HepG2 (cell line): ENCODE results near the gene RNF17. TPM values are rescaled to one million over a fixed set of nuclear protein-coding genes. Genes with fewer than 3 reads are reported as not detected.

Experiments used
- ATAC-seq: fragments of 200-7000 bp; cut with Tn5 transposase; 3 replicates; pipeline ENCODE4 v1.9.1; 2020; ENCODE audit warnings: mild to moderate bottlenecking, moderate library complexity
- BruUV-seq: library from RNA; stranded (reverse); fragments of 400-500 nt; replicated peaks from 2 replicates; lab custom pipeline; 2021; lab: Mats Ljungman, UMichigan
- CTCF ChIA-PET: fragments of 300-600 bp; formaldehyde crosslinking; extraction: SDS; loops from one replicate; lab custom pipeline; 2021; ENCODE audit warnings: low total read pairs, inconsistent platforms, low intra/inter-chr PET ratio; lab: Yijun Ruan, JAX
- POLR2A ChIA-PET: fragments of 350-600 bp; sonication (Branson Sonifier 250); formaldehyde crosslinking; loops from one replicate; lab custom pipeline; 2020; ENCODE audit warnings: antibody characterized with exemption, inconsistent platforms; lab: Yijun Ruan, JAX
- DNase-seq: peaks from one replicate; pipeline ENCODE4 v3.0.0-alpha.2; 2015; ENCODE audit warnings: low spot score
- FAIRE-seq: peaks from 3 replicates; lab custom pipeline; 2011; peaks lifted over from hg19 to GRCh38; lab: Jason Lieb, UNC
- H2AFZ ChIP-seq: one replicate; pipeline ENCODE4 v1.6.1; 2011; ENCODE audit warnings: low read length, inconsistent platforms
- H3K27ac ChIP-seq: fragments of 300-600 bp; 3 replicates; pipeline ENCODE4 v1.8.0; 2011; ENCODE audit warnings: mixed run types, mild to moderate bottlenecking, mixed read lengths, low read length, inconsistent platforms; ENCODE audit not compliant: insufficient read depth; ENCODE audit errors: extremely low read length
- H3K27me3 ChIP-seq, 2 experiments: fragments of 200-600 bp in 1 of 2; 2 replicates in 1 of 2; 3 replicates in 1 of 2; pipeline versions ENCODE4 v1.6.0 to v1.8.0; 2011; ENCODE audit warnings: low read length in 2 of 2, mild to moderate bottlenecking in 2 of 2, moderate library complexity in 2 of 2, inconsistent platforms in 1 of 2; ENCODE audit not compliant: insufficient read depth in 2 of 2, control insufficient read depth in 1 of 2
- H3K36me3 ChIP-seq, 2 experiments: fragments of 200-600 bp in 1 of 2; replicated peaks in 1 of 2; 2 replicates in 1 of 2; 3 replicates in 1 of 2; pipeline versions ENCODE4 v1.5.1 to v1.8.0; 2011; ENCODE audit warnings: low read length in 2 of 2, inconsistent platforms in 1 of 2; ENCODE audit not compliant: insufficient read depth in 2 of 2, control insufficient read depth in 1 of 2
- H3K4me1 ChIP-seq: 2 replicates; pipeline ENCODE4 v1.5.1; 2012; ENCODE audit warnings: low read length, inconsistent platforms; ENCODE audit not compliant: insufficient read depth
- H3K4me2 ChIP-seq: 2 replicates; pipeline ENCODE4 v1.6.0; 2011; ENCODE audit warnings: low read depth, low read length, inconsistent platforms
- H3K4me3 ChIP-seq, 3 experiments: fragments of 200-600 bp in 1 of 3; sonication (generic), shearing (Covaris generic) in 1 of 3; replicated peaks in 1 of 3; 2 replicates each; pipeline ENCODE4 v1.5.1; 2011 to 2016; ENCODE audit warnings: low read length in 3 of 3, inconsistent platforms in 2 of 3, low read depth in 2 of 3, mild to moderate bottlenecking in 2 of 3, control low read depth in 1 of 3, mixed read lengths in 1 of 3; ENCODE audit not compliant: insufficient read depth in 1 of 3
- H3K79me2 ChIP-seq: one replicate; pipeline ENCODE4 v1.6.1; 2011; ENCODE audit warnings: low read length, inconsistent platforms; ENCODE audit not compliant: insufficient read depth
- H3K9ac ChIP-seq: 2 replicates; pipeline ENCODE4 v1.6.0; 2011; ENCODE audit warnings: mild to moderate bottlenecking, low read depth, low read length, inconsistent platforms; ENCODE audit not compliant: insufficient read depth
- H3K9me3 ChIP-seq: 2 replicates; pipeline ENCODE4 v1.5.1; 2012; ENCODE audit warnings: mild to moderate bottlenecking, low read length
- H4K20me1 ChIP-seq: 2 replicates; pipeline ENCODE4 v1.6.0; 2011; ENCODE audit warnings: inconsistent platforms, mild to moderate bottlenecking, low read length, moderate library complexity; ENCODE audit not compliant: insufficient read depth
- DNMT3B ChIP-seq: conservative IDR thresholded peaks from 2 replicates; pipeline ENCODE4 v1.6.1; 2016; ENCODE audit warnings: missing biosample characterization, control low read depth
- FLYWCH1 ChIP-seq: sonication (generic); formaldehyde crosslinking; IDR thresholded peaks from 2 replicates; pipeline ENCODE4 v1.8.1; 2023; ENCODE audit warnings: mild to moderate bottlenecking, missing genetic modification reagents
- ISX ChIP-seq: sonication (generic); formaldehyde crosslinking; conservative IDR thresholded peaks from 2 replicates; pipeline ENCODE4 v1.5.0; 2020; ENCODE audit warnings: missing genetic modification reagents
- PHF21A ChIP-seq: sonication (generic); formaldehyde crosslinking; IDR thresholded peaks from 2 replicates; pipeline ENCODE4 v1.5.0; 2020; ENCODE audit warnings: mild to moderate bottlenecking, missing genetic modification reagents
- RARA ChIP-seq: IDR thresholded peaks from 2 replicates; pipeline ENCODE4 v1.6.1; 2016; ENCODE audit warnings: missing genetic modification reagents, missing compliant biosample characterization
- SETDB1 ChIP-seq: sonication (generic); formaldehyde crosslinking; IDR thresholded peaks from 2 replicates; pipeline ENCODE4 v1.5.1; 2020; ENCODE audit warnings: missing genetic modification reagents, mild to moderate bottlenecking, borderline replicate concordance
- SP2 ChIP-seq: sonication (generic); formaldehyde crosslinking; IDR thresholded peaks from 2 replicates; pipeline ENCODE4 v1.5.1; 2020; ENCODE audit warnings: mild to moderate bottlenecking, missing genetic modification reagents
- TSC22D2 ChIP-seq: sonication (generic); formaldehyde crosslinking; IDR thresholded peaks from 2 replicates; pipeline ENCODE4 v1.5.1; 2020; ENCODE audit warnings: missing genetic modification reagents, mild to moderate bottlenecking, borderline replicate concordance
- YY1 ChIP-seq: IDR thresholded peaks from 2 replicates; pipeline ENCODE4 v1.6.1; 2011; ENCODE audit warnings: low read length, low read depth, moderate library complexity, mild to moderate bottlenecking; ENCODE audit not compliant: insufficient read depth, insufficient replicate concordance
- ZMAT5 ChIP-seq: sonication (generic); formaldehyde crosslinking; IDR thresholded peaks from 2 replicates; pipeline ENCODE4 v1.5.0; 2020; ENCODE audit warnings: mild to moderate bottlenecking, low read depth, missing genetic modification reagents, borderline replicate concordance
- ZNF251 ChIP-seq: sonication (generic); formaldehyde crosslinking; IDR thresholded peaks from 2 replicates; pipeline ENCODE4 v1.9.0; 2021; ENCODE audit warnings: mild to moderate bottlenecking, missing genetic modification reagents
- ZNF543 ChIP-seq: sonication (generic); formaldehyde crosslinking; IDR thresholded peaks from 2 replicates; pipeline ENCODE4 v1.4.0; 2020; ENCODE audit warnings: mild to moderate bottlenecking, missing genetic modification reagents
- ZNF766 ChIP-seq: sonication (generic); formaldehyde crosslinking; IDR thresholded peaks from 2 replicates; pipeline ENCODE4 v1.5.0; 2020; ENCODE audit warnings: missing genetic modification reagents, borderline replicate concordance
- ZNF800 ChIP-seq: sonication (generic); formaldehyde crosslinking; IDR thresholded peaks from 2 replicates; pipeline ENCODE4 v1.4.0; 2020; ENCODE audit warnings: missing genetic modification reagents
- WGBS: methylation state at CpG from one replicate; pipeline ENCODE4 v1.1.6; 2017; ENCODE audit warnings: low lambda C conversion rate; 5-methylcytosine and 5-hydroxymethylcytosine counted together
- in situ Hi-C: cut with HindIII; loops from 2 replicates; pipeline ENCODE4 v1.10.0; 2017; ENCODE audit warnings: low pct_unique_long_range_greater_than_20kb; ENCODE audit not compliant: extremely low pct_ligation_motif_present
- intact Hi-C: fragments of 100-400 bp; cut with micrococcal nuclease; formaldehyde crosslinking; loops from one replicate; pipeline ENCODE4 v1.10.0; 2022; ENCODE audit not compliant: unreplicated experiment
- polyA plus RNA-seq, 8 experiments: library from polyadenylated mRNA; depleted of rRNA in 3 of 8; stranded (reverse) in 7 of 8; unstranded in 1 of 8; fragments of >200 nt; fragmentation: Illumina TruSeq in 4 of 8; extraction: Trizol in 4 of 8; gene quantifications; 2 replicates each; pipeline versions ENCODE4 v1.2.1 to v1.2.3, GENCODE V29; 2011 to 2016; ENCODE audit warnings: low read depth in 4 of 8, missing spikeins in 1 of 8, mixed read lengths in 1 of 8; ENCODE audit not compliant: insufficient read depth in 1 of 8
- total RNA-seq, 5 experiments: library from RNA; depleted of rRNA; stranded (reverse); fragments of >200 nt; fragmentation: Illumina TruSeq; extraction: Trizol; gene quantifications; 2 replicates each; pipeline ENCODE4 v1.2.3, GENCODE V29; 2016; ENCODE audit warnings: low read depth in 1 of 5
- TF ChIP-seq, protein P1 (sequence below): sonication (generic); formaldehyde crosslinking; IDR thresholded peaks from 2 replicates; pipeline ENCODE4 v1.5.1; 2020; ENCODE audit warnings: mild to moderate bottlenecking, missing genetic modification reagents, borderline replicate concordance
- TF ChIP-seq, protein P2 (sequence below): sonication (generic); formaldehyde crosslinking; IDR thresholded peaks from 2 replicates; pipeline ENCODE4 v1.5.0; 2020; ENCODE audit warnings: mild to moderate bottlenecking, missing genetic modification reagents, borderline replicate concordance

RNF17 gene
- total and polyA plus RNA-seq, 2 of the 13 experiments (the other 11 are each of a cell fraction or from before 2014, with no cell fraction given) = not detected

DNA sequence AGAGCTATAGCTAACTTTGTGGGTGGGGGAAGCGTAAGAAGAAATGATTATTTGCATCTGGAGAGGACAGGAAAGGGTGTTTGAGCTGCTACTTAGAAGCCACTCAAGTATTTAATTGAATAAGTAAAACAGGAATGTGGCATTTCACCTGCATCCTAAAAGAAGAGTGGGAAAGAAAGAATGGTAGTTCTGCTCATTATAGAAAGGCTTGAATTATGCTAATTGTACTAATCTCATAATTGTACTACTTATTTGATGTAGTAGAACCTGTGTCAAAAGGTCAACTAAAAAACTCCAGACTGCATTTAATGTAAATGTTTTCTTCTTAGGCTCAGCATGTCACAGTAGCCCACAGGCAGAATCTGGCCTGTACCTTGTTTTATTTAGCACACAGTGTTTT is 113.6 kb downstream of the RNF17 start:
- Histone ChIP-seq H3K9ac (no peak overlapping the region), H3K27ac (no peak overlapping the region), H2AFZ (no peak overlapping the region), H3K4me2 (no peak overlapping the region), H3K9me3 (no peaks in the 10 kb centered on the region), H3K27me3 (no peaks in the 10 kb centered on the region), H3K36me3 (no peaks in the 10 kb centered on the region), H3K79me2 (no peaks in the 10 kb centered on the region), H3K4me1 (peaks cover 6% of the 10 kb centered on the region; the same call in 1 of the 2 replicates), H4K20me1 (no peaks in the 10 kb centered on the region), H3K4me3 (no peak overlapping the region)
- no peak for FAIRE-seq
- DNase-seq = no peak
- CTCF ChIA-PET = no interaction called here
- no TSS peak for BruUV-seq
- in situ Hi-C loops (no loop called here), intact Hi-C loops (no loop called here)
- whole genome bisulfite sequencing = 22% methylated on average over 1 of the region's 1 CpG
- POLR2A ChIA-PET = no interaction called here
- no peak for ATAC-seq
- TF ChIP-seq YY1 (no peak), ISX (no peak), ZNF251 (CRISPR knock-in tag) (no peak), TSC22D2 (CRISPR knock-in tag) (no peak), ZNF766 (CRISPR knock-in tag) (no peak), SP2 (CRISPR knock-in tag) (no peak), DNMT3B (CRISPR knock-in tag) (no peak), SETDB1 (CRISPR knock-in tag) (no peak), ZNF543 (CRISPR knock-in tag) (no peak), ZMAT5 (CRISPR knock-in tag) (no peak), PHF21A (no peak), FLYWCH1 (no peak), ZNF800 (CRISPR knock-in tag) (no peak), RARA (CRISPR knock-in tag) (no peak)
- TF ChIP-seq, protein P1, sequence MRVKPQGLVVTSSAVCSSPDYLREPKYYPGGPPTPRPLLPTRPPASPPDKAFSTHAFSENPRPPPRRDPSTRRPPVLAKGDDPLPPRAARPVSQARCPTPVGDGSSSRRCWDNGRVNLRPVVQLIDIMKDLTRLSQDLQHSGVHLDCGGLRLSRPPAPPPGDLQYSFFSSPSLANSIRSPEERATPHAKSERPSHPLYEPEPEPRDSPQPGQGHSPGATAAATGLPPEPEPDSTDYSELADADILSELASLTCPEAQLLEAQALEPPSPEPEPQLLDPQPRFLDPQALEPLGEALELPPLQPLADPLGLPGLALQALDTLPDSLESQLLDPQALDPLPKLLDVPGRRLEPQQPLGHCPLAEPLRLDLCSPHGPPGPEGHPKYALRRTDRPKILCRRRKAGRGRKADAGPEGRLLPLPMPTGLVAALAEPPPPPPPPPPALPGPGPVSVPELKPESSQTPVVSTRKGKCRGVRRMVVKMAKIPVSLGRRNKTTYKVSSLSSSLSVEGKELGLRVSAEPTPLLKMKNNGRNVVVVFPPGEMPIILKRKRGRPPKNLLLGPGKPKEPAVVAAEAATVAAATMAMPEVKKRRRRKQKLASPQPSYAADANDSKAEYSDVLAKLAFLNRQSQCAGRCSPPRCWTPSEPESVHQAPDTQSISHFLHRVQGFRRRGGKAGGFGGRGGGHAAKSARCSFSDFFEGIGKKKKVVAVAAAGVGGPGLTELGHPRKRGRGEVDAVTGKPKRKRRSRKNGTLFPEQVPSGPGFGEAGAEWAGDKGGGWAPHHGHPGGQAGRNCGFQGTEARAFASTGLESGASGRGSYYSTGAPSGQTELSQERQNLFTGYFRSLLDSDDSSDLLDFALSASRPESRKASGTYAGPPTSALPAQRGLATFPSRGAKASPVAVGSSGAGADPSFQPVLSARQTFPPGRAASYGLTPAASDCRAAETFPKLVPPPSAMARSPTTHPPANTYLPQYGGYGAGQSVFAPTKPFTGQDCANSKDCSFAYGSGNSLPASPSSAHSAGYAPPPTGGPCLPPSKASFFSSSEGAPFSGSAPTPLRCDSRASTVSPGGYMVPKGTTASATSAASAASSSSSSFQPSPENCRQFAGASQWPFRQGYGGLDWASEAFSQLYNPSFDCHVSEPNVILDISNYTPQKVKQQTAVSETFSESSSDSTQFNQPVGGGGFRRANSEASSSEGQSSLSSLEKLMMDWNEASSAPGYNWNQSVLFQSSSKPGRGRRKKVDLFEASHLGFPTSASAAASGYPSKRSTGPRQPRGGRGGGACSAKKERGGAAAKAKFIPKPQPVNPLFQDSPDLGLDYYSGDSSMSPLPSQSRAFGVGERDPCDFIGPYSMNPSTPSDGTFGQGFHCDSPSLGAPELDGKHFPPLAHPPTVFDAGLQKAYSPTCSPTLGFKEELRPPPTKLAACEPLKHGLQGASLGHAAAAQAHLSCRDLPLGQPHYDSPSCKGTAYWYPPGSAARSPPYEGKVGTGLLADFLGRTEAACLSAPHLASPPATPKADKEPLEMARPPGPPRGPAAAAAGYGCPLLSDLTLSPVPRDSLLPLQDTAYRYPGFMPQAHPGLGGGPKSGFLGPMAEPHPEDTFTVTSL = no peak
- TF ChIP-seq, protein P2, sequence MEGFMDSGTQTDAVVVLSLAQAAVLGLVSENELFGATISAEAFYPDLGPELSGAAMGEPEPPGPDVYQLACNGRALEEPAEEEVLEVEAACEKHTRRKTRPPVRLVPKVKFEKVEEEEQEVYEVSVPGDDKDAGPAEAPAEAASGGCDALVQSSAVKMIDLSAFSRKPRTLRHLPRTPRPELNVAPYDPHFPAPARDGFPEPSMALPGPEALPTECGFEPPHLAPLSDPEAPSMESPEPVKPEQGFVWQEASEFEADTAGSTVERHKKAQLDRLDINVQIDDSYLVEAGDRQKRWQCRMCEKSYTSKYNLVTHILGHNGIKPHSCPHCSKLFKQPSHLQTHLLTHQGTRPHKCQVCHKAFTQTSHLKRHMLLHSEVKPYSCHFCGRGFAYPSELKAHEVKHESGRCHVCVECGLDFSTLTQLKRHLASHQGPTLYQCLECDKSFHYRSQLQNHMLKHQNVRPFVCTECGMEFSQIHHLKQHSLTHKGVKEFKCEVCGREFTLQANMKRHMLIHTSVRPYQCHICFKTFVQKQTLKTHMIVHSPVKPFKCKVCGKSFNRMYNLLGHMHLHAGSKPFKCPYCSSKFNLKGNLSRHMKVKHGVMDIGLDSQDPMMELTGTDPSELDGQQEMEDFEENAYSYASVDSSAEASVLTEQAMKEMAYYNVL (CRISPR knock-in tag) = no peak
